HG02885 (cell line): ENCODE data around the gene LMCD1.

Experiments used
- ATAC-seq: cut with Tn5 transposase; IDR thresholded peaks from one replicate; pipeline ENCODE4 v1.9.1; 2021; ENCODE audit warnings: mild to moderate bottlenecking; ENCODE audit not compliant: unreplicated experiment, poor library complexity

The LMCD1 gene

DNA sequence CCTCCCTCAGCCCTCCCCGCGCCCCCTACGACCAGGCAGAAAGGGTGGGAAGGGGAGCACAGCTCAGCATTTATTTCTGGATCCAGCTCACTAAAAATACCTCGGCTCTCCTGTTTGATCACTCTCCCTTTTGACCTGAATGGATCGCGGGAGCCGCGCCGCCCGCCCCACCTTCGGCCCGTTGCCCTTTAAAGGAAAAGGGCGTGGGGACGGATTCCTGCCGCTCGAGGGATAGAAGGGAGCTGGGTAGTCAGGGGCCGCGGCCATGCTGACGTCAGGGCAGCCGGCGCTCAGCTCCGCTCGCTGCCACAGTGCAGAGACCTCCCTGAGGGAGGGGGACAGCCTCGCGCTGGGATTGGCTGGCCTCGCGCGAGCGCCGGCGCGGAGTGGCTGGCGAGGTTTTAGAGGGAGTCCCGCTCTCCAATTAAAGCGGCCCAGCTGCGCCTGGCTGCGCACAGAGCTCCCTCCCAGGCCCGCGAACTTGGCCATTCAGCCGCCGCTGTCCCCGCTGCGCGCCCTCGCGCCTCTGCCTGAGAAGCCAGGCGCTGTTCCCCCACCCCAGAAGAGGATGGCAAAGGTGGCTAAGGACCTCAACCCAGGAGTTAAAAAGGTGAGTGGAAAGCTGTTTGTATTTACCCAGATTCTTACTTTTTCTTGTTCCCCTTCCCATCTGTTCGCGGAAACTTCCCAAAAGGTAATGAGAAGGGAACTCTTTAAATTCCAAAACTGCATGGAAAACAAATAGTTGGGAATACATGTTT lies at the start of gene LMCD1:
Gene LMCD1, plus strand, starts transcription at position 453 of the 761 bp plus-strand sequence. Its CDS starts 116 bp downstream, at position 569.
- peak; percentile 94 for ATAC-seq

- no peak for ATAC-seq
These were observed 49.5 kb upstream of the LMCD1 start for GRCh38 chr3:8452112-8452511.

DNA sequence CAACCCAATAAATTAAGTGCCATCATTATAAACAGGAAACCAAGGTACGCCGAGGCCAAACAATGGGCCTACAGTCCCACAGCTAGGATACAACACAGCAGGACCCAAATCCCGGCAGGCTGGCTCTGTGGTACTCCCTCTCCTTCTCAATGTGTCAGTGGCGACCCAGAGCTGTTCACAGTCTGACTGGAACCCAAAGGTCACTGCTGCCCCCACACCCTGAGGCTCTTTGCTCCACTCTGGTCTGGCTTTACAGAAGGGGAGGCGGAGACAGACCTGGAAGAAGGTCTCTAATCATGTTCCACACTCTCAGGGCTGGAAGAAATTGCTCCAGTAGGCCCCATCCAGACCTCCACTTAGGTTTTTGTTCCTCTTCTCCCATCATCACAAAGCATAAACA lies 48.5 kb upstream of the LMCD1 start:
- no peak for ATAC-seq

- ATAC-seq, result no peak
These were observed 45.9 kb upstream of the LMCD1 start for GRCh38 chr3:8455526-8456411.

DNA sequence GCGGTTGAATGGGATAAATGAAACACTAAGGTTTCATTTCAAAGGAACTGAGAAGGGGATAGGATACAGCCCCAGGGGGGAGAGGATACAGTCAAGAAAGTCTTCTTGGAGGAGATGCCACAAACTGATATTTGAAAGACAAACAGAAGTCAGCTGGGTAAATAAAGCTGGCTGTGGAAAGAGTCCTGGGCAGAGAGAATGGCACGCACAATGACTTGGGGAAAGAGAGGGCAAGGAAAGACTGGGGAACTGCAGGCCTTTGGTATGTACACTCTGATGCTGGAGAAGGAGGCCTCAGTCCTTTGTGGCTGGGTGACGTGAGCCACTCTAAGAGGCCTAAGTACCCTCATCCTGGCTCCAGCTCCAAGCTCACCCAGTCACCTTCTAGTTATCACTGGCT lies 45.2 kb upstream of the LMCD1 start:
- ATAC-seq, result no peak

DNA sequence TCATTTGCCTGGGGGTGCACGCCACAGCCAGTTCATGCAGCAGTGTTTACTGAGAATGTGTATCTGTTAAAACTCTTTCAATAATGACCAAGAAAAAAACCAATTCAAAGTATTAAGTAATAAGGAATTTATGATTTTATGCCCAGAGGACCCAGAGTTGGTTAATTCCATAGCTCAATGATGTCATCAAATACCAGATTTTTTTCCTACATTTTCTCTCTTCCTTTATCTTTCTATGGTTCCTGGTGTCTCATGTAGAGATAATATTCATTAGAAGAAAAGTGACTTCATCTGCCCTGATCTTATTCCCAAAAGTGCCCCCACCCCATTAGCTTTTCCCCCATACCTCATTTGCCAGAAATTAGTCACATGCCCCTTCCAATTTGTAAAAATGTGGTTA lies 44.6 kb upstream of the LMCD1 start:
- ATAC-seq, result no peak

DNA sequence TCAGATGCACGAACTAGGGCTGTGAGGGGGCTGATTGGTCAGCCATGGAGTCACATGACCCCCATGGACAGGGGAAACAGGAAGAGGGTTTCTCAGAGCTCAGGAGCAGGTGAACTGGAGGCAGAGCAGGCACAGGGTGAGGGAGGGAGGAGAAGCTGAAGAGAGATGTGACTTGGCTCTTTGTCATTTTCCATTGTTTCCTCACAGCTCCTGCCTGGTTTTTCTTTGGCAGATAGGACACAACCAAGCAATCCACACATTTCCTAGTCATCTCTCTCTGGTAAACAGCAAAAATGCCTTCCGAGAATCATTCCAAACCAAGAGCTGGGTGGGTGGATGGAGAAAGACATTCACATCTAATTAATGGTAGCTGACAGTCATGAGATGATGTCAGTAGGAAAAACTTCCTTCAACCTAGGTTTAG lies 43.4 kb upstream of the LMCD1 start:
- no peak for ATAC-seq

DNA sequence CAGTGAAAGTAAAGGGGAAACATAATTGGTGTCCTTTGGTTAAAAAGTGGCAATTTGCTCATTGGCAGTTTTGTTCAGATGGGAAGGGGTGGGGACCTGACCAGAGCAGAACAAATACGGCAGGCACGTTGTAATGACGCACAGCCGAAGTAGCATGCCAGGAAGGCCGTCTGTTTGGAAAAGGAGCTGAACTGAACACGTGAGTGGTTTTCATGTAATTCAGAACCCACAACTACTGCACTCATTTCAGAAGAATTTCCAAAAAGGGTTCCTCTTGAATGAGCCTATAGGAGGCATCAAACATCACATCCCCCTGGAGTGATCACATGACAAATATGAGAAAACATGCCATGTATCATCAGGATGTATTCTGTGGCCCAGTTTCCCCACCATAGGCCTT lies 42.9 kb upstream of the LMCD1 start:
- ATAC-seq, result no peak

- no peak for ATAC-seq
These were observed 41.4 kb upstream of the LMCD1 start for GRCh38 chr3:8460050-8460708.

DNA sequence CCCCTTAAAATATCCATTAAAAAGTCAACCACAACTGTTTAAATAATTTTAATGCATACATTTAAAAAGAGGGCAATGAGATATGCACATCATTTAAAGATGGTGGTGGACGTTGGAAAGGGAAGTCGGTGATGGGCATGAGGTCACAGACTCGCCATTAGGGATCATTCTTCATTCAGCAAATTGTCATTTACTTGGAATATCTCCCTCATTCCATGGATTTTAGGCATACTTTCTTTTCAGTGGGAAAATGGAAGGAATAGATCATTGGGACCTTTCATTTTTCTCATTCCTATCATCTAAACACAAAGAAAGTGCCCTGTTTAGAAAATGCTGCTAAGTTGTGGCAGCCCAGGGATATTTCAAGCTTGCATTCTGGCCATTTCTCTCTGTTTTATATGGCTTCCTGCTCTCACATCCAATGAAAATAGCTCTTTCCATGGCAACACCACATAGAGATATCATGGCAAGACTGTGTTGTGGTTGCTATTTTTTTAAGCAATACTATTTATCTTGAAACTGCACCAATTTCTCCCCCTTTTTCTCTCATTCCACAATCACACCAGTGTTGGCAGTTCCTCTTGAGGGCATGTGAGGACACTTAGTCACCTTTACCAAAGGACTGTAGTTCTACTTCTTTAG lies 40.7 kb upstream of the LMCD1 start:
- ATAC-seq, result no peak

- no peak for ATAC-seq
These were observed 37.0 kb upstream of the LMCD1 start for GRCh38 chr3:8464668-8465067.

- ATAC-seq, result no peak
These were observed 35.1 kb upstream of the LMCD1 start for GRCh38 chr3:8466526-8466925.

GRCh38 chr3:8470801-8471200 lies 30.8 kb upstream of the LMCD1 start:
- ATAC-seq, result no peak

GRCh38 chr3:8472549-8472948 lies 29.1 kb upstream of the LMCD1 start:
- ATAC-seq, result no peak

DNA sequence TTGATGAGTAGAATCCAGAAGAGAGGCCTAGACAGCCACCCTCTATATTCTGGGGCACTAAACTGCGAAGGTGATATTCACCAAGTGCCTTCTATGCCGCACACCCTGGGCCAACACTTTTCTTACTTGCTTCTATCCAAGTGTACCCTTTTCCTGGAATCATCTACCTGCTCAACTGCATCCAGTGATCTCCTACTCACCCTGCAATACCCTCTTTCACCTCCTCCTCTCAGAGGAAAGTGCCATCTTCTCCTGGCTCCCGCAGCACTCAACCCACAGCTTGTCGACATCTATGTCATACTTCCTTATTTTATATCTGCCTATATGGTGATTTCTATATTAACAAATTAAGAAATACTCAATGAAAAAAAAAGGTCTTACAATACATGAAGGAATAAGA lies 28.6 kb upstream of the LMCD1 start:
- no peak for ATAC-seq

- no peak for ATAC-seq
These were observed 27.6 kb upstream of the LMCD1 start for GRCh38 chr3:8473990-8474389.

- ATAC-seq, result no peak
These were observed 26.6 kb upstream of the LMCD1 start for GRCh38 chr3:8474991-8475390.

DNA sequence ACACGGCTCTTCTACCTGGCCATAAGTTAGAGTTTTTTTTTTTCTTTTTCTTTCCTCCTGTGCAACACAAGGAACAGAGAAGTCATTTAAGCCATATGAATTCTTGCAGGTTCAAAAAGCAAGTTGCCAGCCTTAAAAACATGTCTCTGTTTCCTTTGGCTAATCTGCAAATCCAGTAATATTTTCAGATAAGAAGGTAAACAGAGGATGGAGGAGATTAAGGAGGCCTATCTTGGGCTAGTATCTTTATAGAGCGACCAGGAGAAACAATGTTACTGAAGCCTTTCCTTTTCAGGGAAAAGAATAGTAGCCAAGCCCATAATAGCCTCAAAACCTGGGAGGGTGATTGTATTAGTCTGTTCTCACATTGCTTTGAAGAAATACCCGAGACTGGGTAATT lies 20.9 kb upstream of the LMCD1 start:
- no peak for ATAC-seq

DNA sequence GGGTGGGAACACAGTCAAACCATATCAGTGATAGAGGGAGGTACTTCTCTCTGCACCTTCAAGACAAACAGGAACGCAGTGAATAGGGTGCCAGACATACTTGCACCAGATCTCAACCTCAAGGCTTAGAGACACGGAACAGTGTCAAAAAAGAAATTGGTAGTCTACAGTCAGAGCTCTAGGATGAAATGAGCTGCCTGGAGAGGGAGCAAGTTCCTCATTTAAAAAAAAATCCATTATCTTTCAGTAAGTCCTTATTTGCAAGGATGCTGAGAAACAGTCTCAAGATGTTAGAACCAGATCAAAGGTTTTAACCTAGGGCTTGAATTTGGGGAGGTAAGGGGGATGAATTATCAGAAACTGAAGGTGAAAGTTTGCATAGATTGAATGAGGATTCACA lies 20.2 kb upstream of the LMCD1 start:
- ATAC-seq, result no peak

GRCh38 chr3:8482263-8482662 lies 19.4 kb upstream of the LMCD1 start:
- ATAC-seq, result no peak
